Activated CD8-positive, alpha-beta T cell treated with anti-CD3 and anti-CD28 coated beads, Interleukin-2, amount 10 ng/mL, durations not matched to agents 7 days and 5 days (primary cell): ENCODE data around the gene TNFAIP8. TPM values are rescaled to one million over a fixed set of nuclear protein-coding genes. Genes with fewer than 3 reads are reported as not detected.

ENCODE experiments used
- ATAC-seq: fragments of 150-1000 bp; cut with Tn5 transposase; one replicate; pipeline ENCODE4 v1.10.0; 2021; ENCODE audit warnings: moderate library complexity
- CTCF ChIA-PET: fragments of 350-600 bp; sonication (Branson Sonifier 250); formaldehyde crosslinking; loops from one replicate; lab custom pipeline; 2021; ENCODE audit warnings: antibody characterized with exemption; lab: Charles Lee
- POLR2A ChIA-PET: fragments of 350-600 bp; sonication (Branson Sonifier 250); formaldehyde crosslinking; loops from one replicate; lab custom pipeline; 2021; ENCODE audit warnings: antibody characterized with exemption; lab: Charles Lee
- DNase-seq: peaks from one replicate; pipeline ENCODE4 v3.0.0-alpha.2; 2020
- H3K27ac Mint-ChIP-seq: one replicate; pipeline ENCODE4 v1.8.0; 2021; ENCODE audit warnings: mild to moderate bottlenecking, mixed read lengths
- H3K27me3 Mint-ChIP-seq: one replicate; pipeline ENCODE4 v1.8.0; 2021; ENCODE audit warnings: low read depth, mixed read lengths
- H3K36me3 Mint-ChIP-seq: one replicate; pipeline ENCODE4 v1.8.0; 2021; ENCODE audit warnings: low read depth, mixed read lengths
- H3K4me1 Mint-ChIP-seq: one replicate; pipeline ENCODE4 v1.8.0; 2021; ENCODE audit warnings: low read depth, mixed read lengths
- H3K4me3 Mint-ChIP-seq: one replicate; pipeline ENCODE4 v1.8.0; 2021; ENCODE audit warnings: mild to moderate bottlenecking, mixed read lengths
- H3K9me3 Mint-ChIP-seq: one replicate; pipeline ENCODE4 v1.8.0; 2022; ENCODE audit warnings: mixed read lengths; ENCODE audit not compliant: insufficient read depth
- total RNA-seq, 2 experiments: library from RNA; stranded (reverse); gene quantifications; one replicate each; pipeline ENCODE4 v1.2.3, GENCODE V29; 2021

TNFAIP8 gene
- total RNA-seq, 2 experiments from 2014 or later = 123 to 127 TPM

DNA sequence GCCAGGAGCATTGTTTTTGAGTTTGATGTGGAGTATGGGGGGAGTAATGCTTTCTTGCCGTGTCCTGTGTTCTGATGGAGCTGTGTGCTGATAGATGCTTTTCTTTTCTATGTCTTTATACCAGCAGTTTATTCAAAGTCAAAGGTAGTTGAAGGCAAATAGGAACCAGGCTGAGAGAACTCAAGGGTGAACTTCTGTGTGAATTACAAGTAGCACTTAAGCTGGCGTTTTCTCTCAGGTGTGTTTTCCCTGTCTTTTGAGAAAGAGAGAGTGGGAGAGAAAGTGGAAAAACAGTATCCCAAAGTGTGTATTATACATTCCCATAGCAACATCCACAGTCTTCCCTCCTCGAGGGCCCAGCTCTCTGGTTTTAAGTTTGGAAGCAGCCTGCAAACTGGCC is 1.5 kb downstream of the TNFAIP8 start:
- H3K9me3 Mint-ChIP-seq = no peaks in the 10 kb centered on the region
- H3K4me1 Mint-ChIP-seq = peaks cover 92% of the 10 kb centered on the region
- peaks cover 57% of the 10 kb centered on the region for H3K36me3 Mint-ChIP-seq
- POLR2A ChIA-PET = interaction anchor here (1.0 to 19.6 kb wide), 6 partner anchors 9 to 87 kb away, joined by 4 to 280 read pairs (median 6); no protein-coding TSS in a partner anchor
- H3K27me3 Mint-ChIP-seq = no peaks in the 10 kb centered on the region
- no peak for DNase-seq
- CTCF ChIA-PET = interaction anchor here (1.0 to 4.0 kb wide), 21 partner anchors 9 to 369 kb away, joined by 3 to 28 read pairs (median 4); partner anchors contain the start of genes DMXL1 and DTWD2
- peak overlapping the region; percentile 83 for H3K4me3 Mint-ChIP-seq
- H3K27ac Mint-ChIP-seq = peak overlapping the region; percentile 88
- no peak for ATAC-seq

DNA sequence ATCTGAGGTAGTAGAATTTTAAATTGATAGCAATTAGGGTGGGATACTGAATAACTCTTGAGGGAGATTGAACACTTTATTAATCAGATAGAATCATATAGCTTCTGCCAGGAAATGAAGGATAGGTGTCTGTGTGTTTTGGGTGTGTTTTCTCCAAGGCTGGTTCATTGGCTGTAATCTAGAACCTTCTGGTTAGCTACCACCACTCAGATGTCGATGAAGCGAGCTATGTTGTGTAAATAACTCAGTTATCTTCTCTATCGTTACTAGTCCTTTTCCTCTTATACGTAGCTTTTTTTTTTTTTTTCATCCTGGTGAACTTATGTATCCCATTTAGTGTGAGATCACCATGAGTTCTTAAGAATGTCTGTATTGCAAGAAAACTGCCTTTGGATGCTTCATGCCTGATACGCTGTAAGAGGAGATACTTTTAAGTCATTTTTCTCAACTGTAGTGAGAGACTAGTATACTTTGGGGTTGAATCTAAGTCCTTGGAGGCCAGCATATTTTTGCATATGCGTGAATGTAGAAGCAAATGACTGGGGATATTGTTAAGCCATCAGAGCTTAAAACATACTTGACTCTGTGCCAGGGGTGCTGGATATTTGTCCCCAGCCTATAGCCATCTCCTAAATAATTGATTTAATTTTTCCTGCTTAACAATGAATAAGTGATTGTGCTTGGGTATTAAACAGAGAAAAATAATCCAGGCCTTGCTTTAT is 2.1 kb downstream of the TNFAIP8 start:
- Mint-ChIP-seq H3K27ac (peak overlapping the region; percentile 88), H3K4me1 (peaks cover 92% of the 10 kb centered on the region), H3K9me3 (no peaks in the 10 kb centered on the region), H3K36me3 (peaks cover 55% of the 10 kb centered on the region), H3K27me3 (no peaks in the 10 kb centered on the region), H3K4me3 (peak overlapping the region; percentile 83)
- no peak for DNase-seq
- POLR2A ChIA-PET = interaction anchor here (1.0 to 19.6 kb wide), 6 partner anchors 9 to 88 kb away, joined by 4 to 280 read pairs (median 6); no protein-coding TSS in a partner anchor
- CTCF ChIA-PET = interaction anchor here (1.0 to 4.0 kb wide), 16 partner anchors 9 to 370 kb away, joined by 3 to 28 read pairs (median 6); partner anchors contain the start of gene DTWD2
- ATAC-seq = no peak

- Mint-ChIP-seq H3K27ac (peak overlapping the region; percentile 36), H3K4me3 (no peak overlapping the region), H3K9me3 (no peaks in the 10 kb centered on the region), H3K4me1 (peaks cover 92% of the 10 kb centered on the region), H3K27me3 (no peaks in the 10 kb centered on the region), H3K36me3 (peaks cover 57% of the 10 kb centered on the region)
- POLR2A ChIA-PET = interaction anchor here (1.5 to 19.6 kb wide), 3 partner anchors 8 to 80 kb away, joined by 4 to 280 read pairs (median 15); no protein-coding TSS in a partner anchor
- ATAC-seq (no peak), DNase-seq (no peak)
- CTCF ChIA-PET = interaction anchor here (1.1 to 4.0 kb wide), 11 partner anchors 8 to 370 kb away, joined by 3 to 28 read pairs (median 7); partner anchors contain the start of gene DTWD2
Observed at GRCh38 chr5:119358530-119358900, 2.7 kb downstream of the TNFAIP8 start.

- DNase-seq (no peak), ATAC-seq (no peak)
- H3K36me3 Mint-ChIP-seq = peaks cover 60% of the 10 kb centered on the region
- no peaks in the 10 kb centered on the region for H3K9me3 Mint-ChIP-seq
- peak overlapping the region; percentile 0 for H3K4me3 Mint-ChIP-seq
- H3K4me1 Mint-ChIP-seq = peaks cover 92% of the 10 kb centered on the region
- peak overlapping the region; percentile 36 for H3K27ac Mint-ChIP-seq
- CTCF ChIA-PET = interaction anchor here (0.7 to 4.2 kb wide), 10 partner anchors 9 to 337 kb away, joined by 3 to 17 read pairs (median 4); no protein-coding TSS in a partner anchor
- POLR2A ChIA-PET = interaction anchor here (1.2 to 19.6 kb wide), 2 partner anchors 8 to 20 kb away, joined by 4 to 280 read pairs; no protein-coding TSS in a partner anchor
- no peaks in the 10 kb centered on the region for H3K27me3 Mint-ChIP-seq
Observed at GRCh38 chr5:119358901-119359603, 3.2 kb downstream of the TNFAIP8 start.

DNA sequence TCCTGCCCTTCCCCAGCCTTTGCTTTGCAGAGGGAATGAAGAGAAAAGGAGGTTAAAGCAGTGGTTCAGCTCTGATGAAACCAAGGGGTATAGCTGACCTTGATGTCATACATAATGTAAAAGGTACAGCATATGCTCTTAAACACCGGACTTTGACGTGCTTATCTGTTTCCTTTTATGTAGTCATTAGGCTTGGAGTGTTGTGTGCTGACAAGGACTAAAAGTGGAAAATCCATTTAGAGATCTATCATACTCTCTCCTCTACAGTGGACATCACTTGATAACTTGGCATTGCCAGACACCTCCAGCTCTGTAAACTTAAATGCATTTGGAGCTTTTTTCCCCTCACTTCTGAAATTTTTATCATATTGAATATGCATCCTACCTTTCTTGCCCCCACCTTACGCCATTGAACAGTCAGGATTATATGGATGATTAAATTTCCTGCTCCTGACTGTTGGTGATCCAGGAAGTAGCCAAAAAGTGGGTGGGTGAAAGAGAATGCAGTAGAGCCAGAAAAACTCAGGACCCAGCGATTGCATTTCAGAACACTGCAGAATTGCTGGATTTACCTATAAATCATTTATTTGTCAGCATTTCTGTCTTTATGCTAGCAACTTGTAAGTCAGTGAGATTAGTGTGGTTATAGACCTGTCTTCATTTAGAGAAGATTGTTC is 4.1 kb downstream of the TNFAIP8 start:
- Mint-ChIP-seq H3K9me3 (no peaks in the 10 kb centered on the region), H3K27ac (peak overlapping the region; percentile 2), H3K4me3 (no peak overlapping the region), H3K4me1 (peaks cover 90% of the 10 kb centered on the region), H3K36me3 (peaks cover 66% of the 10 kb centered on the region), H3K27me3 (no peaks in the 10 kb centered on the region)
- no peak for DNase-seq
- ChIA-PET POLR2A (interaction anchor here (1.2 to 19.6 kb wide), 3 partner anchors 9 to 41 kb away, joined by 4 to 280 read pairs (median 4); no protein-coding TSS in a partner anchor), CTCF (interaction anchor here (0.7 to 4.2 kb wide), 11 partner anchors 8 to 371 kb away, joined by 3 to 17 read pairs (median 4); partner anchors contain the start of gene DTWD2)
- no peak for ATAC-seq

DNA sequence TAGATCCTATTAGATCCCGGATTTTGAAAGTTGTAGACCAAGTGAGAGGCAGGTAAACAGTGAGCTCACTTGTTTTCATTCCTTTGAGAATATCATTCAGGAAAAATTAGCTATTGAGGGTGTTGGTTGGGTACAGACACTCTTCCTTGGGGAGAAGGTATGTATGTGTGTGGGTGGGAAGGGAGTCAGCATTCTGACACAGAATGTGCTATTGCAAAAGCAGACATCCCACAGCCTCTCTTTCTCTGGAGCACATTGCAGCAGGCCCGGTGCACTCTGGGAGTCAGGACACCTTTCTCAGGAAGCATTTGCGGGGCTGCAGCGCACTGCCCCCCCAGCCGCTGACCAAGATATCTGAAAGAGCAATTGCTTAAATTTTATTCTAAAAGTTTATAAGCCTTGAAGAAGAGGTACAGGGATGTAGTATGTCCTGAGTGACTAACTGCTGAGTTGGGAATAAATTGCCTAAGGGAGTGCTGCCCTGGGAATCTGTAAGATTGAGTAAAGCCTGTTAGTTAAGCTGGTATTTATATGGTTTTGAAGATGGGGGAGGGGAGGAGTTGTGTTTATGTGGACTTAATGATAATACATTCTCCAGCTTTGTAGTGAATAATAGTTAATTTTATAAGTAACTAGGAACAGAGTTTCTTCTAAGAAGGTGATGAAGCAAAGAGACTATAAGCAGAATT is 5.2 kb downstream of the TNFAIP8 start:
- Mint-ChIP-seq H3K9me3 (no peaks in the 10 kb centered on the region), H3K36me3 (peaks cover 73% of the 10 kb centered on the region), H3K4me1 (peaks cover 96% of the 10 kb centered on the region), H3K27ac (peak overlapping the region; percentile 13), H3K4me3 (no peak overlapping the region), H3K27me3 (no peaks in the 10 kb centered on the region)
- no peak for ATAC-seq
- CTCF ChIA-PET = interaction anchor here (0.9 to 4.2 kb wide), 12 partner anchors 8 to 372 kb away, joined by 3 to 17 read pairs (median 4); partner anchors contain the start of gene DTWD2
- POLR2A ChIA-PET = interaction anchor here (0.7 to 19.6 kb wide), 5 partner anchors 22 to 290 kb away, joined by 3 to 280 read pairs (median 4); partner anchors contain the start of gene DMXL1
- DNase-seq = no peak

- Mint-ChIP-seq H3K4me3 (no peak overlapping the region), H3K4me1 (peaks cover 96% of the 10 kb centered on the region), H3K27me3 (no peaks in the 10 kb centered on the region), H3K36me3 (peaks cover 74% of the 10 kb centered on the region), H3K9me3 (no peaks in the 10 kb centered on the region), H3K27ac (peak overlapping the region; percentile 61)
- ATAC-seq (no peak), DNase-seq (no peak)
- CTCF ChIA-PET = interaction anchor here (0.9 to 4.2 kb wide), 8 partner anchors 9 to 94 kb away, joined by 3 to 17 read pairs (median 5); no protein-coding TSS in a partner anchor
- POLR2A ChIA-PET = interaction anchor here (0.6 to 19.6 kb wide), 7 partner anchors 8 to 291 kb away, joined by 3 to 280 read pairs (median 4); partner anchors contain the start of gene DMXL1
Observed at GRCh38 chr5:119361594-119362125, 5.8 kb downstream of the TNFAIP8 start.

- Mint-ChIP-seq H3K27ac (peak overlapping the region; percentile 76), H3K9me3 (no peaks in the 10 kb centered on the region), H3K4me3 (no peak overlapping the region), H3K4me1 (peaks cover 96% of the 10 kb centered on the region), H3K36me3 (peaks cover 73% of the 10 kb centered on the region), H3K27me3 (no peaks in the 10 kb centered on the region)
- ChIA-PET CTCF (interaction anchor here (0.8 to 4.2 kb wide), 10 partner anchors 10 to 375 kb away, joined by 3 to 17 read pairs (median 5); partner anchors contain the start of gene DTWD2), POLR2A (interaction anchor here (0.7 to 19.6 kb wide), 6 partner anchors 9 to 47 kb away, joined by 3 to 280 read pairs (median 4); no protein-coding TSS in a partner anchor)
- DNase-seq (no peak), ATAC-seq (no peak)
Observed at GRCh38 chr5:119362714-119363113, 6.9 kb downstream of the TNFAIP8 start.

DNA sequence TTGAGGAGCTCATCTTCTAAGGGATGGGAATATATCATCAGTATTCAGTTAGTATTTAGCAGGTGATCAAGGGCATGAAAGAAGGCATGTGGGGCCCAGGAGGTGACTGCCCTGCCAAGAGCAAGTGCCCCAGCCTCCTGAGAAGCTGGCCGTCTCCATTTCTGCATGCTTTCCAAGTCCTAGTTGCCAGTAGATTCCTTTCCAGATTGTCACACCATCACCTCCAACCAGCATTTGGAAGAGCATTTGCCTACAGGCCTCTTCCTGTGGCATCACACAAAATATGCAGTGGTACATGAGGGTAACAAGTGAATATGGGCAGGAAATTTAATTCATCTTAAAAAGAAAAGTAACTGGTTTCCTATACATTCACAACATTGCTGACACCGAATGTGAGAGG is 7.5 kb downstream of the TNFAIP8 start:
- peak overlapping the region; percentile 76 for H3K27ac Mint-ChIP-seq
- H3K9me3 Mint-ChIP-seq = no peaks in the 10 kb centered on the region
- no peaks in the 10 kb centered on the region for H3K27me3 Mint-ChIP-seq
- ChIA-PET CTCF (interaction anchor here (0.9 to 4.2 kb wide), 6 partner anchors 16 to 375 kb away, joined by 3 to 17 read pairs (median 5); partner anchors contain the start of gene DTWD2), POLR2A (interaction anchor here (1.4 to 19.6 kb wide), 4 partner anchors 10 to 34 kb away, joined by 3 to 280 read pairs (median 4); no protein-coding TSS in a partner anchor)
- peaks cover 96% of the 10 kb centered on the region for H3K4me1 Mint-ChIP-seq
- peaks cover 74% of the 10 kb centered on the region for H3K36me3 Mint-ChIP-seq
- DNase-seq (no peak), ATAC-seq (no peak)
- H3K4me3 Mint-ChIP-seq = peak overlapping the region; percentile 2

GRCh38 chr5:119363936-119364335 is 8.1 kb downstream of the TNFAIP8 start:
- CTCF ChIA-PET = interaction anchor here (1.2 to 5.2 kb wide), 7 partner anchors 10 to 96 kb away, joined by 3 to 29 read pairs (median 6); no protein-coding TSS in a partner anchor
- H3K27ac Mint-ChIP-seq = peak overlapping the region; percentile 12
- H3K9me3 Mint-ChIP-seq = no peaks in the 10 kb centered on the region
- no peak overlapping the region for H3K4me3 Mint-ChIP-seq
- ATAC-seq = no peak
- DNase-seq = no peak
- H3K36me3 Mint-ChIP-seq = peaks cover 75% of the 10 kb centered on the region
- no peaks in the 10 kb centered on the region for H3K27me3 Mint-ChIP-seq
- peaks cover 96% of the 10 kb centered on the region for H3K4me1 Mint-ChIP-seq
- POLR2A ChIA-PET = interaction anchor here (0.8 to 19.6 kb wide), 3 partner anchors 16 to 292 kb away, joined by 3 to 280 read pairs (median 3); no protein-coding TSS in a partner anchor
